Subcutaneous adipose tissue (tissue), 4 donors: ENCODE data around the gene ASH1L. TPM values are rescaled to one million over a fixed set of nuclear protein-coding genes. Genes with fewer than 3 reads are reported as not detected.

Experiments used
- total RNA-seq, 4 donors: library from RNA; depleted of rRNA; stranded (reverse); fragments of >200 nt; gene quantifications; one replicate each; pipeline ENCODE4 v1.1.0, GENCODE V29; 2016
- TF ChIP-seq, protein P1 (sequence below): fragments of 450-650 bp; IDR thresholded peaks from one replicate; pipeline ENCODE4 v1.5.1; 2016; ENCODE audit warnings: low read depth, mild to moderate bottlenecking, control low read depth, antibody characterized with exemption, moderate library complexity

ASH1L gene
- total RNA-seq, 4 donors from 2014 or later: 52.4 to 93.9 (median 69.0) TPM

DNA sequence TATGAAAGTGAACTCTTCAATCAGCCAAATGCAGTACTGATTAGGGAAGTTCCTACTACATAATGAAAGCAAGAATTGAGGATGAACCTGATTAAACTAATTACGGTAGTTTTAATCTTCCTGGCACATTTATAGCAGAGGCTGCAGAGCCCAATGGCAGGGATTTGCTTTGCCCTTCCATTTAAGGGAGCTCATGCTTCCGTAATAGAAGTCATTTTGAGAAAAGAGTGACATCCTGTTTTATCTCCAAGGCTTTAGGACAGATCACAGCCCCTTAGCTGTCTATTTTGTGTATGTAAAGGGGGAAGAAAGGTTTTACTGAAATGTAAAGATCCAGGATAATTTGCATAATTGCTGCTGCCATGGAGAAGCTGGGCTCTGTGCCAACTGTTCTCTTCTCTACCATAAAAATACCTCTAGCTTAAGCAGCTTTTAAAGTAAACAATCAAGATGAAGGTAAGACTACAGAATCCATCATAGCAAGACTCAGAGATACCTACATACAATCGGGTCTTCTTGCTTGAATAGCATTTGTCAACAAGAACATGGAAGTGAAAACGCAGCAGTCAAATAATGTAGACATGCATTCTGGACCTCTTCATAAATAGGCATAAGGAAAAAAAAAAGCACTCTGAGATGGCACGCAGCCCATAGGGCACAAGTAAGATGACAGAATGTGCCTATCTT is 62.5 kb downstream of the ASH1L start:
- TF ChIP-seq, protein P1, sequence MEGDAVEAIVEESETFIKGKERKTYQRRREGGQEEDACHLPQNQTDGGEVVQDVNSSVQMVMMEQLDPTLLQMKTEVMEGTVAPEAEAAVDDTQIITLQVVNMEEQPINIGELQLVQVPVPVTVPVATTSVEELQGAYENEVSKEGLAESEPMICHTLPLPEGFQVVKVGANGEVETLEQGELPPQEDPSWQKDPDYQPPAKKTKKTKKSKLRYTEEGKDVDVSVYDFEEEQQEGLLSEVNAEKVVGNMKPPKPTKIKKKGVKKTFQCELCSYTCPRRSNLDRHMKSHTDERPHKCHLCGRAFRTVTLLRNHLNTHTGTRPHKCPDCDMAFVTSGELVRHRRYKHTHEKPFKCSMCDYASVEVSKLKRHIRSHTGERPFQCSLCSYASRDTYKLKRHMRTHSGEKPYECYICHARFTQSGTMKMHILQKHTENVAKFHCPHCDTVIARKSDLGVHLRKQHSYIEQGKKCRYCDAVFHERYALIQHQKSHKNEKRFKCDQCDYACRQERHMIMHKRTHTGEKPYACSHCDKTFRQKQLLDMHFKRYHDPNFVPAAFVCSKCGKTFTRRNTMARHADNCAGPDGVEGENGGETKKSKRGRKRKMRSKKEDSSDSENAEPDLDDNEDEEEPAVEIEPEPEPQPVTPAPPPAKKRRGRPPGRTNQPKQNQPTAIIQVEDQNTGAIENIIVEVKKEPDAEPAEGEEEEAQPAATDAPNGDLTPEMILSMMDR: no peak

DNA sequence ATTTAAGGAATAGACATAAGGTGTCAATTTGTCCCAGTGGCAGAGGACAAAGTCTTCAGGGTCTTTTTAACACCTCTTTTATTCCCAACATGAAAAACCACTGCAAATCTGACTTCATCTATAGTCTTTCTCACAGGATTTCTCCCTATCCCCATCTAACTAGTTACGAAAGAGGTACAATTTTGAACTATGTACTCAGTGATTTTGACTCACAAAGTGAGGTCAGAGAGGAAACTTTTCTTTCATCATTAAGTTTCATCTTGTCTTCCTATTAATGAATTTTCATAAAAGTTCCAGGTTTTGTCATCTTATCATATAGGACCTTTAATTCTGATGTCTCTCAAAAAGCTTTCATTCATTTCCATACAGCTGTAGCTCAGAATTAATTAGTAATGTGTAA is 63.3 kb downstream of the ASH1L start:
- TF ChIP-seq, protein P1: no peak

DNA sequence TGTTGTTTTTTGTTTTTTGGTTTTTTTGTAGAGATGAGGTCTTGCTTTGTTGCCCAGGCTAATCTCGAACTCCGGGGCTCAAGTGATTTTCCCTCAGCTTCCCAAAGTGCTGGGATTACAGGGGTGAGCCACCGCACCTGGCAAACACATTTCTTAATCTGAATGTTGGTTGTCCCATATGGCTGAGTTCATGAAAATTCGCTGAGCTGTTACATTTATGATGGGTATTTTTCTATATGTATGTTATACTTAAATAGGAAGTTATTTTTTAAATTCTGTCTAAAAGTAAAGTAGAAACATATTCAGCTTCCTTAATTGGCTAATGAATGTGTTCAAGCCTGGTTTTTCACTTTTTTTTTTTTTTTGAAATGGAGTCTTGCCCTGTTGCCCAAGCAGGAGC is 75.1 kb downstream of the ASH1L start:
- TF ChIP-seq, protein P1: no peak

DNA sequence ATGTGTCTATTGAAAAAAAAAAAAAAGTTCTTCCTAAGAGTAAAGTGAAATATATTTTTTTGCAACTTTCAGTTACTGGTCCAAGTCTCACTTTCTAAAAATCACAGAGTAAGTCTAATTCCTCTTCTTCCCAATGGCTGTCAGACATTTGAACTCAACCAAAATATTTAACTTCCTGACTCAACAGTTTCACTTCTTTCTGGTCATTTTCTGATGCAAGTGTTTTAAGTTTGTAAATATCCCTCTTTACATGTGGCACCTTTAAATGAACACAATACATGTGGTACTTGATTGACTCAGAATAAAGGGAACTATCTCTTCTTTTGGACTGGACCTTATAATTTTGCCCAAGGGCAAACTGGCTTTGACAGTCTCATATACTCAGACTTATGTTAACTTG is 76.7 kb downstream of the ASH1L start:
- TF ChIP-seq, protein P1: no peak

DNA sequence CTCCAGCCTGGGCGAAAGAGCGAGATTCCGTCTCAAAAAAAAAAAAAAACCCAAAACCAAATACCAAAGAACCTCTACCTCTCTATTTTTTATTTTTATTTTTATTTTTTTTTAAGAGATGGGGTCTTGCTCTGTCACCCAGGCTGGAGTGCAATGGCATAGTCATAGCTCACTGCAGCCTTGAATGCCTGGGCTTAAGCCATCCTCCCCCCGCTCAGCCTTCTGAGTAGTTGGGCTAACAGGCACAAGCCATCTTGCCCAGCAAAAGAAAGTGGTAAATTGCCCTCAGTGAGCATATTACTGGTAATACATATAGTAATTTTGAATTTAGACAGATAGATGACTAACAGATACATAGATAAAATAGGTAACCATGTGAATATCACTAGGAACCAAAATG is 77.4 kb downstream of the ASH1L start:
- TF ChIP-seq, protein P1: no peak

DNA sequence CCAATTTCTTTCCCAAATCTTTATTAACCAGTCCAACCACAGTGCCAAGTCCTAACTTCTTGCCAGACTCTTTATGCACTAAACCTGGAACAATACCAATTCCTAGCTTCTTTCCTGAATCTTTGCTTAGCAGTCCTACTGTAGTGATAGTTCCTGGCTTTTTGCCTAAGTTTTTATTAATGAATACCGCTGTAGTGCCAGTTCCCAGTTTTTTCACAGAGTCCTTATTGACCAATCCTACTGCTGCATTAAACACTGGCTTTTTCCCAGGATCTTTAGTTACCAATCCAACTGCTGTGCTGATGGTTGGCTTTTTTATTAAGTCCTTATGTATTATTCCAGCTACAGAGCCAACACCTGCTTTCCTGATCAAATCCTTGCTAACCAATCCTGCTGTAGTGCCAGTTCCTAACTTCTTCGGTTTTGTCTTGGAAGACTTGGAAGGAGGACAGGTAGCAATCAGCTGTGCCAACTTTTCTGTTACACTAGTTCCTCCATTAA is 80.8 kb downstream of the ASH1L start:
- TF ChIP-seq, protein P1: no peak

DNA sequence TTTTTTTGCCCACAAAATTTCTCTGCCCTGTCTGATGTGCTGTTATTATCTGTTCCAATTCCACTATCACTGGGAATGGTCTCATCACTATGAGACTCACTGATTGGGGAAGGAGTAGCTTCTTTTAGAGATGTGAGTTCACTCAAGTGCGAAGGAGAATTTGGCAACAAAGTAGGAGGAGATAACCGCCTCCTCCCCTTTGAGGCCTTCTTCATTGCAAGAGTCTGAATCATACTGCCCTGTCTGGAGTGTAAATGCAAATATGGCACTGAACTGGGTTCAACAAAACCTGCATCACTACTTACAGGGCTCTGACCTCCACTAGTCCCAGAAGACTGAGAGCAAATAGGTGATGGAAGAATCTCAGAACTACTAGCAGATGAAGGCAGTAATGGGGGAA is 83.4 kb downstream of the ASH1L start:
- TF ChIP-seq, protein P1: no peak
